Body of pancreas (tissue), 4 donors: ENCODE data around the gene NATD1. TPM values are rescaled to one million over a fixed set of nuclear protein-coding genes. Genes with fewer than 3 reads are reported as not detected.

Experiments used
- ATAC-seq: fragments of 150-250 bp; one replicate; pipeline ENCODE4 v1.9.1; 2016
- DNase-seq, 4 donors: peaks; one replicate each; pipeline ENCODE4 v3.0.0-alpha.2; 2019
- H3K27ac ChIP-seq, 4 donors: fragments of 200-600 bp; sonication (generic); 1 replicate in 3 of 4; 2 replicates in 1 of 4; pipeline versions ENCODE4 v1.5.1 to v1.6.1; 2016 to 2019; ENCODE audit warnings: mild to moderate bottlenecking in 1 of 4, mixed read lengths in 1 of 4, moderate library complexity in 1 of 4
- H3K27me3 ChIP-seq, 2 donors: fragments of 200-600 bp; sonication (generic); one replicate each; pipeline ENCODE4 v1.6.0; 2016; ENCODE audit warnings: mild to moderate bottlenecking in 1 of 2
- H3K36me3 ChIP-seq, 2 donors: fragments of 200-600 bp; sonication (generic); replicated peaks in 1 of 2; 2 replicates each; pipeline ENCODE4 v1.5.1; 2016; ENCODE audit warnings: low read depth in 2 of 2; ENCODE audit not compliant: insufficient read depth in 1 of 2
- H3K4me1 ChIP-seq: fragments of 200-600 bp; sonication (generic); one replicate; pipeline ENCODE4 v1.6.0; 2016
- H3K4me3 ChIP-seq, 2 donors: fragments of 200-600 bp; sonication (generic); 1 replicate in 1 of 2; 2 replicates in 1 of 2; pipeline ENCODE4 v1.5.1; 2016 to 2019
- H3K9me3 ChIP-seq, 3 donors: fragments of 200-600 bp; sonication (generic); 1 replicate in 2 of 3; 2 replicates in 1 of 3; pipeline ENCODE4 v1.5.1; 2016
- POLR2A ChIP-seq, 3 donors: fragments of 450-650 bp; IDR thresholded peaks; one replicate each; pipeline ENCODE4 v1.6.1; 2016; ENCODE audit warnings: antibody characterized with exemption in 3 of 3, mild to moderate bottlenecking in 2 of 3
- WGBS, 2 donors: methylation state at CpG; one replicate each; pipeline ENCODE4 v1.1.5; 2017; 5-methylcytosine and 5-hydroxymethylcytosine counted together
- intact Hi-C: fragments of 100-400 bp; cut with DNase I; formaldehyde crosslinking; loops from one replicate; pipeline ENCODE4 v1.15.1; 2023
- total RNA-seq, 2 donors: library from RNA; depleted of rRNA; stranded (reverse); fragments of >200 nt; gene quantifications; one replicate each; pipeline ENCODE4 v1.1.0, GENCODE V29; 2016
- TF ChIP-seq, protein P1 (sequence below), 7 experiments: fragments of 450-650 bp in 4 of 7; fragments of 200-600 bp in 3 of 7; sonication (generic) in 3 of 7; IDR thresholded peaks; one replicate each; pipeline ENCODE4 v1.5.1; 2016 to 2019; ENCODE audit warnings: antibody characterized with exemption in 7 of 7

The NATD1 gene
- total RNA-seq, 2 donors from 2014 or later = 2.6 to 7.0 TPM

DNA sequence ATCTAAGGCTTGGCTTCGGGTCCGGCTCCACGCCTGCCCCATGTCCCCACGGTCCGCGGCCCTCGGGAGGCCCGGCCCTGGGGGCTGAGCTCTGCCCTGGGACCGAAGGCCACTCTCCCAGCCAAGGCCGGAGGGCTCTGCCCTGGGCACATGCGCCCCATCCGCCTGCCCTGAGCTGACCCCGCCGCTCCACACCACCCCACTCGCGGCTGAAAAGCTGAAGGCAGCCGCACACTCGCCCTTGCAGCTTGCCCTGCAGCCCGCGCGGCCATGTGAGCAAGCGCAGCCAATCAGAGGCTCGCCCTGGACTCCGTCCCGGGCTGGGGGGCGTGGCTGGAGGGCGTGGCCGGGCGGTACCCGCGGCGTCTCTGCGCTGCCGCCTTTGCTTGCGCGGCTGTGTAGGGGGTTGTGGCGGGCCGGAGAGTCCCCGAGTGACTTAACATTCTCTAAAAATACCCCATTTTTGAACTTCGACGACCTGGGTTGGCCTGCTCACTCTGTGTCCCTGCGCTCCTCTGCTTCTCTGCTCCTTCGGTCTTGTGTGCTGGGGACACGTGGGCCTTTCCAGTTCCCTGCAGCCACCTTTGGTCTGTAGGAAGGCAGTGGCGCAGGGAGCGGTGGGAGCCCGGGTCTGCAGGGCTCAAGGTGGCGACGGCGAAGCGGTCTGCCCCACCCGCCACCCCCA lies 22.5 kb upstream of the NATD1 start:
- Histone ChIP-seq H3K36me3 (no peaks in the 10 kb centered on the region), H3K4me3 (peak overlapping the region; percentile 38 to 40), H3K27me3 (no peaks in the 10 kb centered on the region), H3K27ac (peak overlapping the region in 3 of 4 donors; percentile 10 to 49 (median 18)), H3K4me1 (peaks cover 12% of the 10 kb centered on the region), H3K9me3 (no peaks in the 10 kb centered on the region)
- TF ChIP-seq POLR2A (IDR thresholded peaks at IDR 0.05) = peak in 2 of 3 donors; percentile 51 to 54
- TF ChIP-seq, protein P1, sequence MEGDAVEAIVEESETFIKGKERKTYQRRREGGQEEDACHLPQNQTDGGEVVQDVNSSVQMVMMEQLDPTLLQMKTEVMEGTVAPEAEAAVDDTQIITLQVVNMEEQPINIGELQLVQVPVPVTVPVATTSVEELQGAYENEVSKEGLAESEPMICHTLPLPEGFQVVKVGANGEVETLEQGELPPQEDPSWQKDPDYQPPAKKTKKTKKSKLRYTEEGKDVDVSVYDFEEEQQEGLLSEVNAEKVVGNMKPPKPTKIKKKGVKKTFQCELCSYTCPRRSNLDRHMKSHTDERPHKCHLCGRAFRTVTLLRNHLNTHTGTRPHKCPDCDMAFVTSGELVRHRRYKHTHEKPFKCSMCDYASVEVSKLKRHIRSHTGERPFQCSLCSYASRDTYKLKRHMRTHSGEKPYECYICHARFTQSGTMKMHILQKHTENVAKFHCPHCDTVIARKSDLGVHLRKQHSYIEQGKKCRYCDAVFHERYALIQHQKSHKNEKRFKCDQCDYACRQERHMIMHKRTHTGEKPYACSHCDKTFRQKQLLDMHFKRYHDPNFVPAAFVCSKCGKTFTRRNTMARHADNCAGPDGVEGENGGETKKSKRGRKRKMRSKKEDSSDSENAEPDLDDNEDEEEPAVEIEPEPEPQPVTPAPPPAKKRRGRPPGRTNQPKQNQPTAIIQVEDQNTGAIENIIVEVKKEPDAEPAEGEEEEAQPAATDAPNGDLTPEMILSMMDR (IDR thresholded peaks at IDR 0.05) = peak in 2 of 7 experiments; percentile 8 to 14
- WGBS, 2 donors = 0% methylated on average over 3 to 52 of the region's 52 CpGs
- DNase-seq (peak; percentile 92 to 95 (median 94)), ATAC-seq (peak; percentile 96)
- intact Hi-C loops = no loop called here

DNA sequence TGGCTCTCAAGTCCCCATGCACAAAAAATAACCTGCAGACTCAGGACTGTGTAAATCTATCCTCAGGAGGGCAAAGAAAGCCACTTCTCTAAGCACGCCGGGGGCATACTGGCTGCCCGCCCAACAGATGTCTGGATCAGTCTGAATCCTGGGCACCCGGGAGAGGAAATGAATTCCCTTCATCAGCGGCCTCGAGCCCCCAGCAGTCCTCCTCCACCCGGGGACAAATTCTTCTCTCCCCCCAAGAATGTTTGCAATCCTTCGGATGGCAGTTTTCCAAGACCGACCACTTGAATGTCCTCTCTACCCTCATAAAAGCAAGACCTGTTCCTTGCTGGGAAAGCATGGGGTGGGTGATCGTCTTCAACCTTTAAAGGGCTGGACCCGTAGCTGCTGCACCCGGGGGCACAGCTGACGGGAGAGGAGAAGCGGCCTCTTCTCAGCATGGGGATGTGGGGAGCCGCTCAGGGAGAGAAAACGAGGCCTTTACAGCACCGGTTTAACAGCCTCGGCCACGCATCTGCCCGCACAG lies 21.9 kb upstream of the NATD1 start:
- DNase-seq (no peak), ATAC-seq (no peak)
- Histone ChIP-seq H3K36me3 (no peaks in the 10 kb centered on the region), H3K27ac (peak overlapping the region in 2 of 4 donors; percentile 18 to 49), H3K9me3 (no peaks in the 10 kb centered on the region), H3K27me3 (no peaks in the 10 kb centered on the region), H3K4me1 (peaks cover 12% of the 10 kb centered on the region), H3K4me3 (peak overlapping the region; percentile 38 to 40)
- intact Hi-C loops = no loop called here
- TF ChIP-seq, protein P1 (IDR thresholded peaks at IDR 0.05) = no peak
- TF ChIP-seq POLR2A (IDR thresholded peaks at IDR 0.05) = no peak
- WGBS, 2 donors = 23 to 34% methylated on average over 13 to 20 of the region's 20 CpGs

DNA sequence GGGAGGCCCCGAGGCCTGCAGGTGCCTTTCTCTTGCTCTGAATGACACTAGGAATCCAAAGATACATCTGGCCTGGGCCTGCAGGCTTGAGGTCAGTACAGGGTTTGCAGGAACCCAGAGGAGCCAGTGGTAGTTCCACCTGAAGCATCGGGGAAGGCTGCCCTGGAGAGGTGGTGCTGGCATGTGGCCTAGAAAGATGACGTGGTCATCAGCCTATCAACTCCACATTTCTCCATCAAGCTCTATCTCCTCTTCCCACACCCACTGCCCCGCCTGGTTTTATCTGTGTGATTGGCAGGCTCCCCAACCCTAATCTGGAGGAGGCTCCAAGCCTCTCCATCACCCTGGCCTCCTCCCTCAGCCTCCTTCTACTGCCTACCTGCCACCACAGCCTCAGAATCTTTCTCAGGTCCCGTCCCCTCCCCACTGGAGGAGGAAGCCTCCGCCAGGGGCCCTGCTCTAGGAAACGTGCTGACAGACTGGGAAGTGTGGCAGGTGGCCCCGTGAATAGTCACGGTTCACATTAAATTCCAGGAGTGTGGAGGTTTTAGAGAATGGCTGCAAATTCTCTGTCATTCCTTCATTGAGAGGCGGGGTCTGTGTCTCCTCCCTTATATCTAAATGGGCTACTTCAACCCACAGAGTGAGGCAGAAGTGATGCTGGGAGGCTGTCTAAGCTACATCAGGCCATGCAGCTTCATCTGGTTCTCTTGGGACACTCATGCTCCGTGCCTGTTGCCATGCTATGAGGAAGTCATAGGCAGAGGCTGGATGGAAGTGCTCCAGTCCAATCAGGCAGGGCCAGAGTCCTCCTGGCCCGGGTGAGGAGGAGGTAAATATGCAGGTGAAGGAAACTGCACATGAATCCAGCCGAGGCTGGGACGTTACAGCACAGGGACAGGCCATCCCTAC lies 19.9 kb upstream of the NATD1 start:
- intact Hi-C loops = no loop called here
- no peak for DNase-seq
- WGBS, 2 donors = 55 to 59% methylated on average over 12 to 14 of the region's 14 CpGs

DNA sequence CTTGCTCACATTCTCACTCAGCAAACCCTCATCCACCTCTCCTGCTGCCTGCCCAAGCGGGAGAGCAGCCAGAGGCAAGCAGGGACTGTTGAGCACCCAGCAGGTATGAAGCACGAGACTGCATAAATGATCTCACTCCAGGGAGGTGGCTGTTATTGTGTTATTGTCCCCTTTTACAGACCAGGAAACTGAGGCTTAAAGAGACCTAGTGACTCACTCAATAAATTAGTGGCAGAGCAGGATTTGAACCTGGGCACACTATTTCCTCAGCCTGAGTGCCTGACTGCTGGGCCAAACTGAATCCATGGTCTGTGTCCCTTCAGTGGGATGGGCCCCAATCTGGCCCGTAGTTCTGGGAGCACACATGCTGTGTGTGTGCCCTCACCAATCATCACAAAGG lies 19.0 kb upstream of the NATD1 start:
- H3K36me3 ChIP-seq = no peaks in the 10 kb centered on the region
- H3K4me3 ChIP-seq = no peak overlapping the region
- H3K4me1 ChIP-seq = peaks cover 12% of the 10 kb centered on the region
- H3K27ac ChIP-seq = no peak overlapping the region
- H3K9me3 ChIP-seq = no peaks in the 10 kb centered on the region
- intact Hi-C loops = no loop called here
- no peaks in the 10 kb centered on the region for H3K27me3 ChIP-seq
- DNase-seq = no peak
- TF ChIP-seq, protein P1 (IDR thresholded peaks at IDR 0.05) = no peak
- TF ChIP-seq POLR2A (IDR thresholded peaks at IDR 0.05) = no peak
- 77 to 84% methylated on average over 3 of the region's 3 CpGs for WGBS, 2 donors
- ATAC-seq = no peak

More for the DNA sequence above, 19.9 kb upstream of the NATD1 start:
- Histone ChIP-seq H3K36me3 (no peaks in the 10 kb centered on the region), H3K9me3 (no peaks in the 10 kb centered on the region), H3K27me3 (no peaks in the 10 kb centered on the region), H3K4me3 (no peak overlapping the region), H3K4me1 (peaks cover 12% of the 10 kb centered on the region), H3K27ac (no peak overlapping the region)
- ATAC-seq = no peak
- TF ChIP-seq POLR2A (IDR thresholded peaks at IDR 0.05) = no peak
- TF ChIP-seq, protein P1 (IDR thresholded peaks at IDR 0.05) = no peak
